Fibroblast of the aortic adventitia (primary cell): ENCODE data around the gene TNS3. TPM values are rescaled to one million over a fixed set of nuclear protein-coding genes. Genes with fewer than 3 reads are reported as not detected.

ENCODE experiments used
- DNase-seq: peaks from one replicate; pipeline ENCODE4 v3.0.0-alpha.2; 2010; ENCODE audit warnings: low read depth
- H3K4me3 ChIP-seq: 2 replicates; pipeline ENCODE4 v1.5.1; 2011; ENCODE audit warnings: low read depth, mild to moderate bottlenecking, control low read depth, low read length, moderate library complexity
- total RNA-seq: library from RNA; depleted of rRNA; stranded (reverse); fragments of >200 nt; gene quantifications from 2 replicates; pipeline ENCODE4 v1.2.3, GENCODE V29; 2012; ENCODE audit warnings: low replicate concordance
- TF ChIP-seq, protein P1 (sequence below): IDR thresholded peaks from 2 replicates; pipeline ENCODE4 v1.5.1; 2011; ENCODE audit warnings: mild to moderate bottlenecking, low read length, control low read depth, inconsistent platforms; ENCODE audit not compliant: insufficient read depth

Gene TNS3
- total RNA-seq, 1 donor, result 28.3 TPM

DNA sequence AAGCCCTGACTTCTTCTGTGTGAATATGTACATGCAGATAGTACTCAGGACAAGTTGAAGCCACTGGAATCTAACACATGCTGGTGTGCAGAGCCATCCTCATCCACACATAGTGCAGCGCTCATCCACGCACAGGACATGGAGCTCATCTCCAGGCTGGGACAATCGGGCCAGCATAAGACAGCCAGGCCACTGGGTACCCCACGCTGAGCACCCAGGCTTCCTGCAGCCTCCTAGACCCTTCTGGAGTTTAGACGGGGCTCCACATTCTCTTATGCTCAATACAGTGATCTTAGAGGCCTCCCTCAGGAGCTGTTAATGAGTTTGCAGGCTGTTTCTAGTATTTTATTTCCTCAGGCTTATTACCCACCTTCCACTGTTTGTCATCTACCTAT lies 238.9 kb downstream of the TNS3 start:
- no peak overlapping the region for H3K4me3 ChIP-seq
- TF ChIP-seq, protein P1, sequence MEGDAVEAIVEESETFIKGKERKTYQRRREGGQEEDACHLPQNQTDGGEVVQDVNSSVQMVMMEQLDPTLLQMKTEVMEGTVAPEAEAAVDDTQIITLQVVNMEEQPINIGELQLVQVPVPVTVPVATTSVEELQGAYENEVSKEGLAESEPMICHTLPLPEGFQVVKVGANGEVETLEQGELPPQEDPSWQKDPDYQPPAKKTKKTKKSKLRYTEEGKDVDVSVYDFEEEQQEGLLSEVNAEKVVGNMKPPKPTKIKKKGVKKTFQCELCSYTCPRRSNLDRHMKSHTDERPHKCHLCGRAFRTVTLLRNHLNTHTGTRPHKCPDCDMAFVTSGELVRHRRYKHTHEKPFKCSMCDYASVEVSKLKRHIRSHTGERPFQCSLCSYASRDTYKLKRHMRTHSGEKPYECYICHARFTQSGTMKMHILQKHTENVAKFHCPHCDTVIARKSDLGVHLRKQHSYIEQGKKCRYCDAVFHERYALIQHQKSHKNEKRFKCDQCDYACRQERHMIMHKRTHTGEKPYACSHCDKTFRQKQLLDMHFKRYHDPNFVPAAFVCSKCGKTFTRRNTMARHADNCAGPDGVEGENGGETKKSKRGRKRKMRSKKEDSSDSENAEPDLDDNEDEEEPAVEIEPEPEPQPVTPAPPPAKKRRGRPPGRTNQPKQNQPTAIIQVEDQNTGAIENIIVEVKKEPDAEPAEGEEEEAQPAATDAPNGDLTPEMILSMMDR, result no peak
- no peak for DNase-seq

DNA sequence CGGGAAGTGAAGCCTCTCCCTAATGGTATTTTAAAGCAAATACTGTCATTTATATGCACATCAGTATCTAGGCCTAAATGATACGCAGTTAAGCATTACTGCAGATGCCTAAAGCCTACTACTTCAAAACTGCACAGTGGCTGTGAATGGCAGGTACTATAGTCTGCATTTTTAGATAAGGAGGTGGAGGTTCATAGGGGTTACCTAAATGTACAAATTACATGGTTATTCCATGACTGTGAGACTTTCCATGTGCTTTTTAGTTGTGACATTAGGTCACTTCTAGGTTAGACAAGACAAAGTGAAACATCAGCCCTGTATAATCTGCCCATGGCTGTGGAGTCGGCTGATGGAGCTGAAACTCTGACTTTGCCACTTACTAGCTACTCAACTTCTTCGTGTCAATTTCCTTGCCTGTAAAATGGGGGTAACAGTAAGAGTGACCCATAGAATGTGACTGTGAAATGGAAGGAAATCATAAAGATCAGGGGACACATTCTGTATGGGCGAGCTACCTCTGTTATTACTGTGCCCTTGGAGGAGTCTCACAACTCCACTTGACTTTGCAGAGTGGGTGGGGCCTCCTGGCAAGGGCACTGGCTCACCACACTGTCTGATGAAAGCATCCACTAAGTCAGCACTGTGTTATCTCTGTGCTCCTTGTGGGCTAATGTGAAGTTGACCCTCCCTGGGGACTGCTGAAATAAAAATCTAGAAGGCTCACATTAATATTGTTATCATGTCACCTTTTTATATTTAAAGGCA lies 239.4 kb downstream of the TNS3 start:
- no peak for DNase-seq
- H3K4me3 ChIP-seq, result no peak overlapping the region
- TF ChIP-seq, protein P1, result no peak

DNA sequence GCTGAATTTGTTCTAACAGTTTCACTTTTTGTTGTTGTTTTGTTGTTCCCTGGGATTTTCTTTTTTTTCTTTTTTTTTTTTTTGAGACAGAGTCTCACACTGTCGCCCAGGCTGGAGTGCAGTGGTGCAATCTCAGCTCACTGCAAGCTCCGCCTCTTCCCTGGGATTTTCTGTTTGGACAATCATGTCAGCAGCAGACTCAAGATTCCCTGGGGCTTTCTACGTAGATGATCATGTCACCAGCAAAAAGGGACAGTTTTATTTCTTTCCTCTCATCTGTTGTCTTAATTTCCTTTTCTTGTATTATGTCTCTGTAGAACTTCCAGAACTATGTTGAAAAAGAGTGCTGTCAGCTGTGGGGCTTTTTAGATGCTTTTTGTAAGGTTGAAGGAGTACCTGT lies 241.4 kb downstream of the TNS3 start:
- H3K4me3 ChIP-seq, result no peak overlapping the region
- TF ChIP-seq, protein P1, result no peak
- no peak for DNase-seq

DNA sequence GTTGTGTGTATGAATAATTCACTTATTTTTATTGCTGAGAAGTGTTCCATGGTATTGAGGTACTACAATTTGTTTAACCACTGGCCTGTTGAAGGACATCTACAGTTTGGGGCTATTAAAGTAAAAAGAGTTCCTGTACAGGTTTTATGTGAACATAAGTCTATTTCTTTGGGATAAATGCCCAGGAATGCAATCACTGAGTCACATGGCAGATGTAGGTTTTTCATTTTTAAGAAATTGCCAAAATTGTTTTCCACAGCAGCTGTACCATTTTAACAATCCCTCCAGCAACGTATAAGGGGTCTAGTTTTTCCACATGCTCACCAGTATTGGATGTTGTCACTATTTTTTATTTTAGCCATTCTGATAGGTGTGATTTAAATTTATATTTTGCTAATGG lies 243.9 kb downstream of the TNS3 start:
- DNase-seq, result peak; percentile 63
- TF ChIP-seq, protein P1, result no peak
- no peak overlapping the region for H3K4me3 ChIP-seq

DNA sequence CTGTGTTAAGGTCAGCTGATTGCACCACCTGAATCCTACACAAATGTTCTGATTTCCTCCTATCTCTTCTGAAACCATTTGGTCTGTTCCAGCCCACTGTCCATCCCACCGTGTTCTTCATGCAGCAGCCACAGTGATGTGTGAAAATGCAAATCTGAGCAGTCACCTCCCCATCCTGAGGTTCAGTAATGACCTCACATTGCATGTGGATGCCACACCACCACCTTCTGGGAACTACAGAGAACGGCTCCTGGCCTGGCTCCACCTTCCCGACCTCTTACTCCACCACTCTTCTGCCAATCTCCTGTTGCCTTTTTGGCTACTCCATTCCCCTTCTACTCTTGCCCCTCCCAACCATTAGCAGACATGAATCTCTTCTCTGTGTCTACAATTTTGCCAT lies 244.4 kb downstream of the TNS3 start:
- TF ChIP-seq, protein P1, result no peak
- H3K4me3 ChIP-seq, result no peak overlapping the region
- no peak for DNase-seq

DNA sequence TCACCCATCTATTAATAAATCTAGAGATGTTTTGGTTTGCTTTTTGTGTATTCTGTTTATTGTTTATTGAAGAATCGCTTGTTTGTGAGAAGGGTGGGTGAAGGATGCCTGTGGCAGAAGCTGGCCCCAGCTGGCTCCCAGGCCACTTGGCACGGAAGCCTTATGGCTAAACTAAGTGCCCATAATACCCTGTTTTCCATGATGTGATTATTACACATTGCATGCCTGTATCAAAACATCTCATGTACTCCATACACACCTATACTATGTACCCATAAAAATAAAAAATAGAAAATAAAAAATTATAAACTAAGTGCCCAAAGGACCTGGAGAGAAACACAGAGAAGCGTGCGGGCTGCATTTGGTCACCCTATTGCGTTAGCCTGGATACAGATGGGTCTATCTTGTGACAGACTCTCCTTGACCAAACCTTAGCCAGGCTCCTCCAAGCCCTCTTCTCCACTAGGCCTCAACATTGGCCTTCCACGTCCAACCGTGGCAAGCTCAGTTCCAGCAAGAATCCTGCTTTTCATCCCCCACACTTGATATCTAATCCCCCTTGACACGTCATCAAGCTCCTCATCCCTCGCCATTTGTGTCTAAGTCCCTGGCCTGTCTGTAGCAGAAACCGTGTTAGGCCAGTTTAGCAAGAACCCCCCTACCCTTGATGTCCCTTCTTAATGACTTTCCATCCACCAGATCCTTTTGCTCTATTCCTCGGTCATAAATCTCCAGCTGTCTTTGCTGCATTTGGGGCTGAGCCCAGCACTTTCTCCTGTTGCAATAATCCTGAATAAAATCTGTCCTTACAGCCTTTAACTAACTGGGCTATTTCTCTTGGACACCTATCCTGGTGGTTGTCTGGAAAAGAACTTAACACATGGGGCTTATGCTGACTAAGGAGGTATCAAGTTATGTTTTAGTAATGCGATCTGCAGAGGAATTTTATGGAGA lies 245.2 kb downstream of the TNS3 start:
- TF ChIP-seq, protein P1, result no peak
- no peak overlapping the region for H3K4me3 ChIP-seq
- no peak for DNase-seq
